Measurements from ENCODE around the gene PER1.
"Not testable (repeated sequence)": the region's sequence is repeated elsewhere in the genome, so short reads cannot be mapped to it uniquely, and the experiment has no call there.

PER1 gene

GRCh38 chr17:8173056-8173870, 21.1 kb upstream of the PER1 start:
- DNase-seq (ENCODE audit: low read depth, low spot score) = no peak

DNA sequence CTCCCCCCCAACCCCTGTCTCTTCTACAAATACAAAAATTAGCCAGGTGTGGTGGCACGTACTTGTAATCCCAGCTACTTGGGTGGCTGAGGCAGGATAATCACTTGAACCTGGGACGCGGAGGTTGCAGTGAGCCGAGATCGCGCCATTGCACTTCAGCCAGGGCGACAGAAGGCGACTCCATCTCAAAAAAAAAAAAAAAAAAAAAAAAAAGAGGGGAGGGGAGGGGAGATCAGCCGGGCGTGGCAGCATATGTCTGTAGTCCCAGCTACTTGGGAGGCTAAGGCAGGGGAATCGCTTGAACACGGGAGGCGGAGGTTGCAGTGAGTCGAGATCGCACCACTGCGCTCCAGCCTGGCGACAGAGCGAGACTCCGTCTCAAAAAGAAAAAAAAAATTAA, 18.0 kb upstream of the PER1 start:
- not testable (repeated sequence) for DNase-seq (ENCODE audit: low read depth, low spot score)

- no peak for DNase-seq (ENCODE audit: low read depth, low spot score)
Measured at GRCh38 chr17:8167526-8167925, 15.3 kb upstream of the PER1 start.

DNA sequence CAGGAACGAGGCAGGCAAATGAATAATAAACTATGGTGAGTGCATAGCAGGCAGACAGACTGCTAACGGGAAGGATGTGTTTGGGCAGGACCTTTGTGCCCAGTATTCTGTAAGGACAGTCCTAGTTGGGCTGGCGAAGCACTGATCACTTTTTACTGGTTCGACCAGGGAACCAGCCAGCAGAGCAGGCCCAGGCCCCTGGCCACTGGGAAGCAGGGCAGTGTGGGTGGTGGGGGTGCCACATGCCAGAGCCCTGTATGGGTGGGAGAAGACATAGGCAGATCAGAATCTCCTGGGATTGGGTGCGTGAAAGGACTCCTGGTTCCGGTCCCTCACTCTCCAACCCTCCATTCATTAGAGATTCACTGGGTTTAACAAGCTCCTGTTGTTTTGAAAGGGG, 14.5 kb upstream of the PER1 start:
- DNase-seq (ENCODE audit: low read depth, low spot score) = no peak

GRCh38 chr17:8164815-8165131, 12.6 kb upstream of the PER1 start:
- no peak for DNase-seq (ENCODE audit: low read depth, low spot score)

GRCh38 chr17:8163978-8164814, 12.0 kb upstream of the PER1 start:
- no peak for DNase-seq (ENCODE audit: low read depth, low spot score)

DNA sequence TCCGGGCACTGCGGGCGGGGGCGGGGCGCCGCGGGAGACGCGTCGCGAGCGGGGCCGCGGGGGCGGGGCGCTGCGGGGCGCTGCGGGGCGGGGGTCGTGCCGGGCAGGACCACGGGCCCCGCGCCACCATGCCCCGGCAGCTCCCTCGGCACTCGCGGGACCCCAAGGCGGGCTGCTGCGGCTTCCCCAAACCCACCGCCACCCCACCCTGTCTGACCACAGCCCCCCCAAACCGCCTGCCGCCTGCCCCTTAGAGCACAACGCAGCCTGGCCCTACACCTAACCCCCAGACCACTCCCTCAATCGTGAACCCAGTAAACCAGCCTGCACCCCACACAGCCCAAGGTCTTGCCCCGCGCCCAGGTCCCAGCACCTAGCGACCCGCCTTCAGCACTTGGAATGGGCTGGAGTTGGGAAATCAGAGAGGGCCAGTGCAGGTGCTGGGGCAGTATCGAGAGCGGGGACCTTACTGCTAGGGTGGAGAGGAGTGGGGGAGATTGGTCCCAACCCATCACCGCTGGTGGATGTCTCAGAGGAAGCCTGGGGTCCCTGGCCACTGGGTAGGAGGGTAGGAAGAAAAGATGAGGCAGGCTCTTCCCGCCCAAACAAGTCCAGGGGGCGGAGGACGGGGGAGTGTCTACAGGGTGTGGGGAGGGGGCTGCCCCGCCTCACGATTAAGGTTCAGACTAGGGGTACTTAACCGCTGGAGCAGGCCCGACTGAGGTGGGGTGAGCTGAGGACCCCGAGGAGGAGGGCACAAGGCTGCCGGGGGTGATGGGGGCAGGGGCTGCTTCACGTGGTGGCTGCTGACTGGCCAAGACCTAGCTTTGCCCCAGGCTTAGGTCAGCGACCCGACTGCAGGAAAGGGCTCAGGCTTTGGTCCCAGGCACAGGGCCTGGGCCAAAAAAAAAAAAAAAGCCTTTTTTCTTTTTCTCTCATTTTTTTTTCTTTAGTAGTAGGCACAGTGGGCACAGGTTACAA, 11.1 kb upstream of the PER1 start:
- DNase-seq (ENCODE audit: low read depth, low spot score) = no peak

DNA sequence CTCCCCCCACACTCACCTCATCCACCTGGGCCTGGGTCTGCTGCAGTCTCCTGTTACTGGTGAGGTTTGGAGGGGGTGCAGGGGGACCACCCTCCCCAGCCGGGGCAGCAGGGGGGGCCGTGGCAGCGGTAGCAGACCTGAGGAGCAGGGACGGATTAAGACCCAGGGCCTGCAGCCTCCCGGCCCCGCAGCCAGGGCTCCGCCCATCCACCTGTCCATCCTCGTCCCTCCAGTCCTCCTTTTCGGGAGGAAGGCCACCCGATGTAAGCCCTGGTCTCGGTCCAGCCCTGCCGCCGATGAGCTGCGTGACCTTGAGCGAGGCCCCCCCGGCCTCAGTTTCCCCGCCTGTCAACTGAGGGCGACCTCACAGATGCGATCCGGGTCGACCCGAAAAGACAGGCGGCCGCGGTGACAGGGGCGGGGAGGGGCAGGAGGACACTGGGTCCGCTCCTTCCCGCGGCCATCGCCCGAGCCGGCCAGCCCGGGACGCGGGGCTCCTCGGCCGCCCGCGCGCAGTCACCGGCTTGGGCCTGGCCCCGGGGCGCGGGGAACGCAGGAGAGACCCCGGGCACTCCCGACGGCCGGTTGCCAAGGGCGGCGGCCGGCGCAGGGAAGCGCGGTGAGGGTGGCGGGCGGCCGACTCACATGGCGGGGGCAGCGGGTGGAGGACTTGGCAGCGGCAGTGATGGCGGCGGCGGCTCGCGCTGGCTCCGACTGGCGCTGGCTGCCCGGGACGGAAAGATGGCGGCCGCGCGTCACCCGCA, 10.2 kb upstream of the PER1 start, which contains the start of gene VAMP2:
Gene VAMP2 (minus strand): TSS at position 716 of the 764 bp plus-strand sequence. CDS start 69 bp downstream, at position 647.
- DNase-seq (ENCODE audit: low read depth, low spot score) = no peak

GRCh38 chr17:8161289-8162232, 9.4 kb upstream of the PER1 start:
- no peak for DNase-seq (ENCODE audit: low read depth, low spot score)

DNA sequence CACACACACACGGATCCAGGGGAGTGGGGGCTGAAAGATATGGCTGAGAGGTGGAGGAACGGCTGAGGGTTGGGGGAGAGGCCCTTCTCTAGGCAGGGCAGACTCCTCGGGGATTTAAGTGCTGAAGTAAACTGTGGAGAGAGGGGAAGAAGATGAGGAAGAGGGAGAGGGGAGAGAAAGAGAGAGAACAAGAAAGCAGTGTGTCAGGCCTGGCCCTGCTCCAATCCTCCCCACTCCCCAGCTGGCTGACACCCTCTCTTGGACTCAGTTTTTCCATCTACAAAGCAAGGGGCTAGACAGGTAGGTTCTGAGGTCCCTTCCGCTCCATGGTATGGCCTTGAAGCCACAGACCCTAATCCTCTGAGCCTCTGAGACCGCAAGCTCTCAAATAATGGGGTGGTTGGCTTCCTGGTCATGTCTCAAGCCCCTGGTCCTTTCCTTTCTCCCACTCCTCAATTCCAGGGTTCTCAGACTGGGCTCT, 8.6 kb upstream of the PER1 start:
- no peak for DNase-seq (ENCODE audit: low read depth, low spot score)

GRCh38 chr17:8160224-8160577, 8.0 kb upstream of the PER1 start:
- no peak for DNase-seq (ENCODE audit: low read depth, low spot score)

DNA sequence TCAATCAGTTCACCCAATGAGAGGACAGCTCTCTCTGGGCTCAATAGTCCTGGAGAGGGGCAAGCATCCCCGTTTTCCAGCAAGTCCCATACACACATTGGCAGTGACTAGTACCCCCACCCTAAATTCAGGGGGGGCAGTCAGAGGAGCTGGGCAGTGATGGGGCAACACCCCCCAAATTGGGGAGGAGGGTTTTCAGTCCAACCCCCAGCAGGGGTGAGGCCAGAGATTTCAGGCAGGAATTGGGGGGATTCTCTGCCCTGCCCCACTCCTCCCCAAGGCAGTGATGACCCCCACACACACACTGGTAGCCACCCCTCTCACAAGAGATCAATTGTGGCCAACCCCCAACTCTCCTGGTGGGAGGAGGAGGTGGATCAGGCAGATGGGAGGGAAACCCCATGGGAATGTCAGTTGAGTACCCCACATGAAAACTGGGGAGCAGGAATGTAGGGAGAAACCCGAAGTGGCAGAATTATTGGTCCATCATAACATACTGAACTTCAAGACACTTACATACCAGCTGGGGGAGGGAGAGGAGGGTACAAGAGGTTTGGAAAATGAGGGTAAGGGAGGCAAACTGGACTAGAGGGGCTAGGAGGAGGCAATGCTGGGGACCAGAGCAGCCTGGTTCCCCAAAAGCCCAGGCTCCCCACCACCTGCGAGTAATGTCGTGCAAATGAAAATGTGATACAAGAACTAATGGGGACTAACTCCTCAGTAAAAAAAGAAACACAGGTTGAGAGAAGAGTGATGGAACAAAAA, 7.4 kb upstream of the PER1 start:
- no peak for DNase-seq (ENCODE audit: low read depth, low spot score)

DNA sequence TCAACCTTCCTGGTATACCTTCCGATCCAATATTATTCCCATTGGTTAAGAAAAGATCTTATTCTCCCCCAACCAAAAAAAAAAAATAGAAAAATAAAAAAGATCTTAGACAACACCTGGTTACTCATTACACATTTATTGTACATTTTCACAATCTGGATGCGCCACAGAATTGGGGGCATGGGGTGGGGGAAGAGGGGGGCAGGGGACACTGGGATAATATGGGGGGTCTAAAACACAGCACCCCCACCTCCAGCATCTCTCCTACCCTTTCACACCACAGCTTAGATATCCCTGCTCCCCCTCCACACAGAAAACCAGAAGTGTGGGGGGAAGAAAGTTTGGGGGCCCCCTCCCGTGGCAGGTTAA, 6.8 kb upstream of the PER1 start:
- DNase-seq (ENCODE audit: low read depth, low spot score) = no peak

DNA sequence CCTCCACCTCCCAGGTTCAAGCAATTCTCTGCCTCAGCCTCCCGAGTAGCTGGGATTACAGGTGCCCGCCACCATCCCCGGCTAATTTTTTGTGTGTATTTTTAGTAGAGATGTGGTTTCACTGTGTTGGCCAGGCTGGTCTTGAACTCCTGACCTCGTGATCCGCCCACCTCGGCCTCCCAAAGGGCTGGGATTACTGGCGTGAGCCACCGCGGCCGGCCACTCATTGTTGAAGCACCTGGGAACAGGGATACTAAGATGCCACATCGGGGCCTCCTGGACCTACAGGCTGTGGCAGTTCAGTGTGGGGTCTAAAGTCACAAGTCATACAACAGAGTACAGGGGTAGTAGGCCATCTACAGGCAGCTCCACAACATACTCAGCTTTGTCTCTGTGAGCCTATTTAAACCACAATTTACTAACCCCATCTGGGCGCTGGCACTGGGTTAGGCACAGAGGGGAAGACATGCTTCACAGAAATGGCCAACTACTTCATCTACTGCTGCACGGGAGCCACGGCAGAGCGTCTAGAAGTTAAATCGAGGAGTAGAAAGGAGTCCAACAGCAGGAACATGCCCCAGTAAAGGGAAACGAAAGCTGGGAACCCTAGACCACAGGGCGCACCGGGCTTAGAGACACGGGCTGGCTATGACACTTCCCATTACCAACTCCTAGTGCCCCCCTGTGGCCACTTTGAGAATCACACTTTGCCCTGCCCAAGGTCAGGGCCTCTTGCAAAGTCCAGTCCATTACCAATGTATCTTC, 6.2 kb upstream of the PER1 start:
- DNase-seq (ENCODE audit: low read depth, low spot score) = no peak

GRCh38 chr17:8156246-8156992, 4.2 kb upstream of the PER1 start:
- DNase-seq (ENCODE audit: low read depth, low spot score) = peak; percentile 100

- no peak for DNase-seq (ENCODE audit: low read depth, low spot score)
Measured at GRCh38 chr17:8155996-8156245, 3.7 kb upstream of the PER1 start.

DNA sequence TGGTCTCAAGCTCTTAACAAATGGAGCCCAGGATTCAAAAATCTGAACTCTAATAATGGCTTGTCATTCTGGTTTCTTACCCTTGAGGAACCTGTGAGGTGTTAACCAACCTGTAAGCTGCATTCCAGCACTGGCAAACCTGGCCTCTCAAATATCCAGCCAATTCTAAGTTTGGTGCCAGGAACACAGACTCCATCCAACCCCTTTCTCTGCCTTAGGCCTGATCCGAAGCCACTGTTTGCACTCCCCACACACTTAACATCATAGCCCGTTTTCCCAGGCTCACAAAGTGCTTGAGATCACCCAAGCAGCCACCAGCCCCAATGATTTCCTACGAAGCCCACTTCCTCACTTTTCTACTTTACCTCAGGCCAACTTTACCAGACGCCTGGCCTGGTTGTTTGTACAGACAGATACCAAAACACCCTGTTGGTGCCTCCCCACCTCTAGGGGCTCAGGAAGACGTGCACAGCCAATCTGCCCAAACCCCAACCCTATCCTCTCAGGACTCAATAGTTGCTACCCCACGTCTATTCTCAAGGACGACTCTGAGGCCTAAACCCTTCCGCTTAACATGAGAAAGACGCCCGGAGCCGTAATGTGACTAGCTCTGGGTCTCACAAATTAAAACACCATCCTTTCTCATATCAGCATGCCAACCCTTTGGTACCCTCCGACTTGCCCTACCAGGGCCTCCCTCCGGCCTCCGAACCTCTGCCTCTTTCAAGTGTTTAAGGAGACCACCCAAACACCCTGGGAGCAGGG, 3.2 kb upstream of the PER1 start:
- no peak for DNase-seq (ENCODE audit: low read depth, low spot score)
